IMR-90 (cell line): ENCODE data around the gene IPO13. TPM values are rescaled to one million over a fixed set of nuclear protein-coding genes. Genes with fewer than 3 reads are reported as not detected.

ENCODE experiments used
- ATAC-seq: fragments of 200-7000 bp; cut with Tn5 transposase; 2 replicates; pipeline ENCODE4 v1.9.1; 2020; ENCODE audit warnings: low read depth, mild to moderate bottlenecking, moderate library complexity
- BruUV-seq: library from RNA; stranded (reverse); fragments of 400-500 nt; replicated peaks from 2 replicates; lab custom pipeline; 2021; lab: Mats Ljungman, UMichigan
- CTCF ChIA-PET: fragments of 300-600 bp; formaldehyde crosslinking; extraction: SDS; loops from one replicate; lab custom pipeline; 2021; ENCODE audit warnings: antibody characterized with exemption; lab: Yijun Ruan, JAX
- POLR2A ChIA-PET: fragments of 300-600 bp; sonication (Branson Sonifier 250); formaldehyde crosslinking; loops from one replicate; lab custom pipeline; 2022; ENCODE audit warnings: antibody characterized with exemption; ENCODE audit not compliant: unreplicated experiment; lab: Charles Lee
- DNase-seq: peaks from one replicate; pipeline ENCODE4 v3.0.0; 2013
- H2AFZ ChIP-seq: replicated peaks from 2 replicates; pipeline ENCODE3; 2013; ENCODE audit warnings: low read length, mild to moderate bottlenecking; ENCODE audit not compliant: poor library complexity
- H2AK5ac ChIP-seq: 2 replicates; pipeline ENCODE4 v1.6.1; 2013; ENCODE audit warnings: low read depth, low read length, inconsistent platforms
- H2AK9ac ChIP-seq: replicated peaks from 2 replicates; pipeline ENCODE3; 2013; ENCODE audit warnings: mild to moderate bottlenecking, low read depth, low read length, moderate library complexity; ENCODE audit not compliant: poor library complexity
- H2BK120ac ChIP-seq: 2 replicates; pipeline ENCODE4 v1.6.1; 2013; ENCODE audit warnings: low read depth, low read length, inconsistent platforms
- H2BK15ac ChIP-seq: 3 replicates; pipeline ENCODE4 v1.6.1; 2013; ENCODE audit warnings: low read depth, low read length, inconsistent platforms
- H2BK20ac ChIP-seq: 2 replicates; pipeline ENCODE4 v1.6.1; 2013; ENCODE audit warnings: low read depth, mild to moderate bottlenecking, inconsistent platforms, low read length, moderate library complexity
- H2BK5ac ChIP-seq: 2 replicates; pipeline ENCODE4 v1.6.1; 2013; ENCODE audit warnings: mild to moderate bottlenecking, low read depth, low read length, inconsistent platforms; ENCODE audit not compliant: poor library complexity, severe bottlenecking
- H3K14ac ChIP-seq: replicated peaks from 2 replicates; pipeline ENCODE4 v1.6.1; 2013; ENCODE audit warnings: low read depth, low read length, inconsistent platforms
- H3K18ac ChIP-seq: 2 replicates; pipeline ENCODE4 v1.6.1; 2013; ENCODE audit warnings: low read depth, low read length, control low read depth
- H3K23ac ChIP-seq: 2 replicates; pipeline ENCODE4 v1.6.1; 2013; ENCODE audit warnings: low read depth, low read length, inconsistent platforms
- H3K27ac ChIP-seq: 2 replicates; pipeline ENCODE4 v1.5.1; 2013; ENCODE audit warnings: mild to moderate bottlenecking, control low read depth, low read length; ENCODE audit not compliant: insufficient read depth
- H3K27me3 ChIP-seq: 2 replicates; pipeline ENCODE4 v1.6.1; 2013; ENCODE audit warnings: low read length; ENCODE audit not compliant: control insufficient read depth, insufficient read depth
- H3K36me3 ChIP-seq: 2 replicates; pipeline ENCODE4 v1.6.1; 2013; ENCODE audit warnings: low read length, mixed read lengths; ENCODE audit not compliant: control insufficient read depth, insufficient read depth
- H3K4ac ChIP-seq: 2 replicates; pipeline ENCODE4 v1.6.1; 2013; ENCODE audit warnings: low read depth, low read length, inconsistent platforms
- H3K4me1 ChIP-seq: 2 replicates; pipeline ENCODE4 v1.6.1; 2013; ENCODE audit warnings: low read length, mixed read lengths; ENCODE audit not compliant: control insufficient read depth, insufficient read depth
- H3K4me2 ChIP-seq: 2 replicates; pipeline ENCODE4 v1.6.1; 2013; ENCODE audit warnings: low read depth, mild to moderate bottlenecking, control low read depth, low read length, moderate library complexity
- H3K4me3 ChIP-seq: 2 replicates; pipeline ENCODE4 v1.5.1; 2013; ENCODE audit warnings: low read depth, mild to moderate bottlenecking, control low read depth, low read length, moderate library complexity; ENCODE audit not compliant: insufficient read depth
- H3K56ac ChIP-seq: 2 replicates; pipeline ENCODE4 v1.6.1; 2013; ENCODE audit warnings: low read length, inconsistent platforms; ENCODE audit not compliant: insufficient read depth; ENCODE audit errors: extremely low read depth
- H3K79me1 ChIP-seq, 2 experiments: 2 replicates each; pipeline ENCODE4 v1.6.1; 2013; ENCODE audit warnings: low read length in 2 of 2, inconsistent platforms in 1 of 2, low read depth in 1 of 2
- H3K9ac ChIP-seq: 2 replicates; pipeline ENCODE4 v1.6.1; 2013; ENCODE audit warnings: low read depth, low read length, control low read depth
- H3K9me1 ChIP-seq: 2 replicates; pipeline ENCODE4 v1.6.1; 2013; ENCODE audit warnings: low read length, inconsistent platforms; ENCODE audit not compliant: insufficient read depth
- H3K9me3 ChIP-seq: 2 replicates; pipeline ENCODE4 v1.6.1; 2013; ENCODE audit warnings: low read length; ENCODE audit not compliant: control insufficient read depth, insufficient read depth
- H4K20me1 ChIP-seq: 2 replicates; pipeline ENCODE4 v1.6.1; 2013; ENCODE audit warnings: low read length, inconsistent platforms; ENCODE audit not compliant: insufficient read depth
- H4K5ac ChIP-seq: 2 replicates; pipeline ENCODE4 v1.6.1; 2013; ENCODE audit warnings: mild to moderate bottlenecking, low read depth, low read length, control low read depth
- H4K8ac ChIP-seq, 2 experiments: 2 replicates each; pipeline ENCODE4 v1.6.1; 2013; ENCODE audit warnings: low read depth in 2 of 2, low read length in 2 of 2, control low read depth in 1 of 2, inconsistent platforms in 1 of 2
- H4K91ac ChIP-seq: 2 replicates; pipeline ENCODE4 v1.6.1; 2013; ENCODE audit warnings: low read depth, low read length, inconsistent platforms; ENCODE audit not compliant: insufficient read depth
- BHLHE40 ChIP-seq: fragments of 150-350 bp; IDR thresholded peaks from 2 replicates; pipeline ENCODE4 v1.6.1; 2016; ENCODE audit warnings: mild to moderate bottlenecking, low read depth, low read length
- CEBPB ChIP-seq: IDR thresholded peaks from 2 replicates; pipeline ENCODE4 v1.6.1; 2012; ENCODE audit warnings: low read depth, low read length, improper control_type of control experiment
- MXI1 ChIP-seq: IDR thresholded peaks from 2 replicates; pipeline ENCODE4 v1.6.1; 2012; ENCODE audit warnings: low read depth, mild to moderate bottlenecking, low read length, moderate library complexity, borderline replicate concordance
- WGBS, 2 experiments: methylation state at CpG; one replicate each; pipeline versions ENCODE4 v1.1.5 to v1.1.7; 2013; ENCODE audit warnings: missing lambda C conversion rate in 2 of 2; ENCODE audit not compliant: insufficient read length in 1 of 2; ENCODE audit errors: extremely low coverage in 2 of 2; 5-methylcytosine and 5-hydroxymethylcytosine counted together
- dilution Hi-C: fragments of 300-500 bp; cut with HindIII; formaldehyde crosslinking; loops from one replicate; pipeline ENCODE4 v1.14.3; 2018; ENCODE audit warnings: low sequenced_read_pairs; ENCODE audit not compliant: unreplicated experiment
- in situ Hi-C: fragments of 300-500 bp; cut with MboI; formaldehyde crosslinking; loops from 3 replicates; pipeline ENCODE4 v1.14.3; 2019; ENCODE audit warnings: low sequenced_read_pairs, inconsistent platforms, mixed read lengths
- intact Hi-C: fragments of 100-400 bp; cut with micrococcal nuclease; formaldehyde crosslinking; loops from 2 replicates; pipeline ENCODE4 v1.10.0; 2022
- polyA plus RNA-seq, 3 experiments: library from polyadenylated mRNA; depleted of rRNA; stranded (reverse); fragments of >200 nt; gene quantifications; 2 replicates each; pipeline ENCODE4 v1.2.3, GENCODE V29; 2012; ENCODE audit warnings: low replicate concordance in 1 of 3
- total RNA-seq: library from RNA; depleted of rRNA; stranded (reverse); fragments of >200 nt; gene quantifications from 2 replicates; pipeline ENCODE4 v1.2.3, GENCODE V29; 2012

The IPO13 gene
- total and polyA plus RNA-seq, 2 of the 4 experiments (the other 2 are of a cell fraction), result 15.2 to 18.7 TPM

GRCh38 chr1:43912607-43913006, 34.1 kb upstream of the IPO13 start:
- Histone ChIP-seq H2BK120ac (peak overlapping the region; percentile 63), H3K4ac (peak overlapping the region; percentile 23), H4K91ac (peak overlapping the region; percentile 41; the same call in 1 of the 2 replicates), H4K8ac (peak overlapping the region in 1 of 2 experiments; percentile 33; a peak in 1 of 4 replicates), H3K36me3 (no peaks in the 10 kb centered on the region), H3K23ac (no peak overlapping the region), H3K9me1 (peaks cover 5% of the 10 kb centered on the region; the same call in 1 of the 2 replicates), H2BK15ac (no peak overlapping the region; the same call in 2 of the 3 replicates), H3K4me1 (peaks cover 9% of the 10 kb centered on the region; the same call in 1 of the 2 replicates), H3K9me3 (no peaks in the 10 kb centered on the region), H2AK5ac (peak overlapping the region; percentile 24; the same call in 1 of the 2 replicates), H3K56ac (no peak overlapping the region), H2AK9ac (peak overlapping the region; percentile 14), H3K79me1 (no peaks in the 10 kb centered on the region), H3K4me3 (no peak overlapping the region), H4K5ac (no peak overlapping the region), H3K27me3 (no peaks in the 10 kb centered on the region), H4K20me1 (no peaks in the 10 kb centered on the region), H2BK5ac (no peak overlapping the region), H2AFZ (peak overlapping the region; percentile 50), H3K14ac (peak overlapping the region; percentile 26; the same call in 1 of the 2 replicates), H3K18ac (no peak overlapping the region), H3K4me2 (no peak overlapping the region), H2BK20ac (peak overlapping the region; percentile 54), H3K27ac (no peak overlapping the region), H3K9ac (no peak overlapping the region)
- CTCF ChIA-PET, result interaction anchor here (2.3 to 2.4 kb wide), 2 partner anchors 22 to 149 kb away, joined by 7 to 8 read pairs; no protein-coding TSS in a partner anchor
- TF ChIP-seq BHLHE40 (no peak), MXI1 (no peak), CEBPB (peak; percentile 27; the same call in 1 of the 2 replicates)
- DNase-seq (peak; percentile 74), ATAC-seq (peak; percentile 96)
- WGBS, 2 experiments, result no CpG with 5 or more reads among the region's 2 CpGs
- dilution Hi-C loops, result no loop called here
- in situ Hi-C loops, result no loop called here
- intact Hi-C loops, result no loop called here
- POLR2A ChIA-PET, result no interaction called here
- no TSS peak for BruUV-seq
